ENCODE results near the gene CCNO.
A peak's percentile ranks its signal among the peaks of the same experiment; 100 is the strongest.

Gene CCNO

DNA sequence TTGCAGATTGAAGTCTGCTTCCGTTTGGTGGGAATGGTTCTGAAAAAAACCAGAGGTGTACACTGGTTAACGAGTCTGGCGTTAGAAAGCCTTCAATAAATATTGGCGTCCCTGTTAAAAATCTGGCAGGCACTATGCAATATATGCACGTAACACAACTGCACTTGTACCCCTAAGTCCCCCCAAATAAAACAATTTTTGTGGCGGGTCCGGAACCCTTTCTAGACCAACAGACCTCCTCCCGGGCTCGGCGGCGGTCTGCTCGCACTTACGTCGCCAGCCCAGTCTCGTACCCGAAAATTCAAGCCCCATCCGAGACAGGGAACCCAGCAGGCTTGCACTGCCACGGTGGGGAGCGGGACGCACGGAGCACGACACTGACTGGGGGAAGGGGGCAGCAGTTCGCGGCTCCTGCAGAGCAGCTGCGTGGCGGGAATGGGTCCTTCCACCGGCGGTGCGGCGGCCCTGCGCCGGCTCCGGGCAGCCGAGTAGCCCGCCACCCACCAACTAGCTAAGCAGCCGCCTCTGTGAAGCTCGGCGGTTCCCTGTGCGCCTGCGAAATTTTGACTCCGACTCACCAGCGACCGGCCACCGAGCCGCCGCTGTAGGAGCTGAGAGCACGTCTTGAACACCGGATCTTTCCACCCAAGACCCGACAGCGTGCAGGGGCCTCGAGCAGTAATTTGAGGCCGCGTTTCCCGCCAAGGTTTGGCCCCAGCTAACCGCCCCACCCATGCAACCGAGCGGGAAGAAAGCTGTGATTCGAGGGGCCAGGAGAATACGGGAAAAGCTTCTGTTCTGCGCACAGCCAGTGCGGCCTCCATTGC, 10.2 kb downstream of the CCNO start:
- no peak for DNase-seq (ENCODE audit: low read depth)
- H3K4me3 ChIP-seq (ENCODE audit: low read depth, low read length) = no peak overlapping the region
- TF ChIP-seq, protein P1, sequence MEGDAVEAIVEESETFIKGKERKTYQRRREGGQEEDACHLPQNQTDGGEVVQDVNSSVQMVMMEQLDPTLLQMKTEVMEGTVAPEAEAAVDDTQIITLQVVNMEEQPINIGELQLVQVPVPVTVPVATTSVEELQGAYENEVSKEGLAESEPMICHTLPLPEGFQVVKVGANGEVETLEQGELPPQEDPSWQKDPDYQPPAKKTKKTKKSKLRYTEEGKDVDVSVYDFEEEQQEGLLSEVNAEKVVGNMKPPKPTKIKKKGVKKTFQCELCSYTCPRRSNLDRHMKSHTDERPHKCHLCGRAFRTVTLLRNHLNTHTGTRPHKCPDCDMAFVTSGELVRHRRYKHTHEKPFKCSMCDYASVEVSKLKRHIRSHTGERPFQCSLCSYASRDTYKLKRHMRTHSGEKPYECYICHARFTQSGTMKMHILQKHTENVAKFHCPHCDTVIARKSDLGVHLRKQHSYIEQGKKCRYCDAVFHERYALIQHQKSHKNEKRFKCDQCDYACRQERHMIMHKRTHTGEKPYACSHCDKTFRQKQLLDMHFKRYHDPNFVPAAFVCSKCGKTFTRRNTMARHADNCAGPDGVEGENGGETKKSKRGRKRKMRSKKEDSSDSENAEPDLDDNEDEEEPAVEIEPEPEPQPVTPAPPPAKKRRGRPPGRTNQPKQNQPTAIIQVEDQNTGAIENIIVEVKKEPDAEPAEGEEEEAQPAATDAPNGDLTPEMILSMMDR (conservative IDR thresholded peaks at IDR 0.05; ENCODE audit: low read depth, low read length) = no peak

DNA sequence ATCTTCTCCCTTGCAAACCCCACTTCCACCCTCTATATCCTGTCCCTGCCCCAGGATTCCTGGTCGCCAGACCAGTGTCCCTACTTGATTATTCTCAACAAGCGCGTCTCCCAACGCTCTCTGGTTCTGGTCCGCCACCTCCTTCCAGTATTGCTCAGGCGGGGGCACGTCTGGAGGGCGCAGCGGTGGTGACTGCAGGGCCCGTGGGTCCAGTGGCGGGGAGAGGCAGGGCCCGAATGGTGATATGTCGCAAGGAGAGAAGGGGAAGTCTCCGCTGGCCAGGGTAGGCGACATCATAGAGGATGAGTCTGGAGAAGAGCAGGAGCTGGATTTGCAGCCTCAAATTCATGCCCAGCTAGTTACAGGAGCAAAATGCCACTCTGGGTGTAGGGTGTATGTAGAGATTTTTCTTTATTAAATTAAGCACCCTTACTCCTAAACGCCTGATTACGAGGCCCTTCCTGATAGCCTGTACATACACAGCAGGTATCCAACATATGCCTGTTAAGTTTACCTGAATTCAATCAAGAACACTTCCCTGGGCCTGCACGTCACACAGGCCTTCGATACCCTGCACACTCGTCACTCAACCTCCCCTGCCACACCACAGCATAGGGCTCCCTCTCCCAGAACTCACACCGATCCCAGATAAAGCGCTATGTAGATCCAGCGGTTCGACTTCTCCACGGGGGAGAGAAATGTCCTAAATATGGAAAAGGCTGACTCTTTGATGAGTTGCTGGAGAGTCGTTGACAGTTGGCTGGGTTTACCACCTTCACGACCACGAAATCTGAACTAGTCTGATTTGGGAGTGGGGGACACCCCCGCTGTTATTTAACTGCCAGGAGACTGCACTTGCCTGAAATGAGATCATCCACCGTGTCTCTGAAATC, 11.1 kb downstream of the CCNO start:
- no peak overlapping the region for H3K4me3 ChIP-seq (ENCODE audit: low read depth, low read length)
- TF ChIP-seq, protein P1 (conservative IDR thresholded peaks at IDR 0.05; ENCODE audit: low read depth, low read length) = no peak
- DNase-seq (ENCODE audit: low read depth) = no peak

DNA sequence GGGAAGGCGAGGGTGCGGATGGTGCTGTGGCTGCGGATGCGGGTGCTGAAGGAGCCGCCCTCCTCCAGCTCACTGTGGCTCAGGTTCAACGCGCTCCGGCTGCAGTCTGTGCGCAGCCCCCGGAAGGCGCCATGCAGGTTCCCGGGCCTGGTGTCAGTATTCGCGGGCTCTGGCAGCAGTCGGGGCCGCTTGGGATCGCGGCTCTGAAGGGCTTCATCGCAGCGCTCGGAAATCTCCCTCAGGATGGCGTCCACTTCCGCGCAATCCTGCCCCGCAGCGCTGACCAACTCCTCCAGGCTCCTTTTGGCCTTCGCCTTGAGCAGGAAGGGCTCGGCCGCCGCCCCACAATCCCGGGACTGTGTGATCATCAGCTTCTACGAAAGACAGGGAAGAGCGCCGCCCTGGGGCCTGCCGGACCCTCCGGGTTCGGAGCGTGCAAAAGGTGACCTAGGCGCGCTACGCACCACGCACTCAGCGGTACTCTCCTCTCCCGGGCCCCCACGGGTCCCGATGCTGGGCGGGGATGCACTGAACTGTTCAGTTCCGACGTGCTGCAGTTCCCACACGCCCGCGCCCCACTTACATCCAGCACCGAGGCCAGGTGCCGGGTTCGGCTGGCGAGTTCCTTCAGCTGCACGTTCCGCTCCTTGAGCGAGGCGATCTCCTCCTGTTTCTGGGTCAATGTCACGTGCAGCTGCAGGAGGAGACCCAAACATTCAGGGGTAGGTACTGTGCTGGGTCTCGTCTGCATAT, 12.8 kb downstream of the CCNO start:
- peak overlapping the region; percentile 0 for H3K4me3 ChIP-seq (ENCODE audit: low read depth, low read length)
- TF ChIP-seq, protein P1 (conservative IDR thresholded peaks at IDR 0.05; ENCODE audit: low read depth, low read length) = no peak
- no peak for DNase-seq (ENCODE audit: low read depth)

DNA sequence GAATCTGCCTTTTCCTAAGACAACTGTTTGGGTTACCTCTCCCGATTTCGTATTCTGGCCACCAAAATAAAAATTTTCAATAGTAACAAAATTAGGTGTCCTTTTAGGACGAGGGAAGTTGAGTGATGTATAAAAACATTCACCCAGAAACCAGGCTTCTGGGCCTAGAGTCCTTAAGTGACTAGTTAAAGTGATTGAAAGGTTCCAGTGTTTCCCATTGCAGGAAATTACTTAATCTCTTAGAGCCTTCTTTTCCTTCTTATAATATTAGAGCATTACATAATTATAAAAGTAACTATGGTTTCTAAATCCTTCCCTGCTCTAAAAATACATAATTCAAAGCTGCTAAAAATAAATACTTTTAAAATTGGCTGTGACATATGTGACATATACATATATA, 13.6 kb downstream of the CCNO start:
- TF ChIP-seq, protein P1 (conservative IDR thresholded peaks at IDR 0.05; ENCODE audit: low read depth, low read length) = no peak
- no peak for DNase-seq (ENCODE audit: low read depth)
- no peak overlapping the region for H3K4me3 ChIP-seq (ENCODE audit: low read depth, low read length)

DNA sequence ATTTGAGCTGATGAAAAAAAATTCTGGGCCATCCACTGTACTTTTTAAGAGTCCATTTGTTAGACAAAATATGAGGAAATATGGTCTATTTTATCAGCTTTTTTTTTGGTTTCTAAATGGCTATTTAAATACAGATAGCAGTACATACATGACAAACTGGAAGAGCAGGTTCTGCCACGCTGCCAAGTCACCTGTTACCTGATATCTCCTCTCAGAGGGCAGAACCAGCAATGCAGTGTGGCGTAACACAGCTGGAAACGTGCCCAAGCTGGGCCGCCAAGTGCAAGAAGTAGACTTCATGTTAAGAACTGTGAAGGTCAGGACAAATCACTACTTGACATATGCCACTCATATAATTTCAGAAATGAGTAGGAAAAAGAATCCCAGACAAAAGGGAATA, 14.4 kb downstream of the CCNO start:
- no peak overlapping the region for H3K4me3 ChIP-seq (ENCODE audit: low read depth, low read length)
- no peak for DNase-seq (ENCODE audit: low read depth)
- TF ChIP-seq, protein P1 (conservative IDR thresholded peaks at IDR 0.05; ENCODE audit: low read depth, low read length) = no peak

DNA sequence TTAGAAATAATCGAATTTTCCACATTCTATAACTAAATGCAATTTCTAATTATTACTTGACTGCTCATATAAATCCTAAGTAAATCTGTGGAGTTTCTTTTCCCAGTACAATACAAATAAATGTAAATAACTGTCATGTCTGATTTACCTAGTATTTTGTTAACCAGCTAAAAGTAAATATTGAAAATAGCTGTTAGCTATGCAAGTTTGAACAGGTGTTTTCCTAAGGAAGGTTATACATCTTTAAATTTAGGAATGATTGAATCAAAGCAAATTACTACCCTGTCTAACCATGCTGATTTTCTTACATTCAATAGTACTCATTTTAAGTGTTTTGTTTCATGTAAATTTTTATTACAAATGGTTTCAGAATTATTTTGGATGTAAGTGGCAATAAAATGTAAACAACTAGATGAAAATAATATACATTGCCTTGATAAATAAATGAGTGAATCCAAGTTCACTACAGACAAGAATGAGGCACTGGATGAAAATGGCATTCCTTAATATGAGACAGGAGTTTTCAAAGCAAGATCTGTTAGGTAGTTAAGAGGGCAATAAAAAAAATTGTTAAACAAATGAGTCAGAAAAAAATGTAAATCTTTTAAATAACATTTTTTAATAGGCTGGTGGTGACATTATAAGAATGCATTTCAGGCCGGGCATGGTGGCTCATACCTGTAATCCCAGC, 22.1 kb downstream of the CCNO start:
- H3K4me3 ChIP-seq (ENCODE audit: low read depth, low read length) = no peak overlapping the region
- no peak for DNase-seq (ENCODE audit: low read depth)
- TF ChIP-seq, protein P1 (conservative IDR thresholded peaks at IDR 0.05; ENCODE audit: low read depth, low read length) = no peak

Data from choroid plexus epithelial cell (primary cell).